CD4-positive, alpha-beta T cell treated with Interleukin-4 for 1 hour (primary cell): ENCODE measurements around the gene ANGPT4.
A peak's percentile ranks its signal among the peaks of the same experiment; 100 is the strongest.
"Not testable (repeated sequence)": the region's sequence is repeated elsewhere in the genome, so short reads cannot be mapped to it uniquely, and the experiment has no call there.

ENCODE experiments used
- DNase-seq, 2 donors: peaks; one replicate each; pipeline ENCODE4 v3.0.0-alpha.2; 2020 to 2022

Gene ANGPT4

GRCh38 chr20:904039-904545, 12.0 kb downstream of the ANGPT4 start:
- no peak for DNase-seq

- not testable (repeated sequence) for DNase-seq
These were observed 18.7 kb downstream of the ANGPT4 start for GRCh38 chr20:897436-897835.

- no peak for DNase-seq
These were observed 19.6 kb downstream of the ANGPT4 start for GRCh38 chr20:896501-897025.

GRCh38 chr20:892371-892770, 23.8 kb downstream of the ANGPT4 start:
- DNase-seq = not testable (repeated sequence)

- no peak for DNase-seq
These were observed 24.4 kb downstream of the ANGPT4 start for GRCh38 chr20:891706-892080.

- peak in 1 of 2 donors; percentile 32 for DNase-seq
These were observed 25.0 kb downstream of the ANGPT4 start for GRCh38 chr20:891058-891705.

GRCh38 chr20:890666-891057, 25.5 kb downstream of the ANGPT4 start:
- DNase-seq = no peak

- DNase-seq = no peak
These were observed 26.1 kb downstream of the ANGPT4 start for GRCh38 chr20:889932-890463.

- DNase-seq = no peak
These were observed 27.0 kb downstream of the ANGPT4 start for GRCh38 chr20:889106-889505.

- no peak for DNase-seq
These were observed 28.1 kb downstream of the ANGPT4 start for GRCh38 chr20:888057-888456.

- DNase-seq = no peak
These were observed 29.0 kb downstream of the ANGPT4 start for GRCh38 chr20:887137-887536.

GRCh38 chr20:884983-885952, 30.9 kb downstream of the ANGPT4 start:
- no peak for DNase-seq

GRCh38 chr20:881783-882144, 34.4 kb downstream of the ANGPT4 start:
- DNase-seq = no peak

- peak; percentile 5 to 57 for DNase-seq
These were observed 34.9 kb downstream of the ANGPT4 start for GRCh38 chr20:881051-881782.

GRCh38 chr20:879626-880025, 36.5 kb downstream of the ANGPT4 start:
- no peak for DNase-seq

GRCh38 chr20:878511-879307, 37.4 kb downstream of the ANGPT4 start:
- peak in 1 of 2 donors; percentile 9 for DNase-seq

GRCh38 chr20:877814-878213, 38.3 kb downstream of the ANGPT4 start:
- no peak for DNase-seq

GRCh38 chr20:875115-875514, 41.0 kb downstream of the ANGPT4 start:
- no peak for DNase-seq

GRCh38 chr20:873875-874607, 42.1 kb downstream of the ANGPT4 start:
- DNase-seq = no peak

- DNase-seq = no peak
These were observed 43.1 kb downstream of the ANGPT4 start for GRCh38 chr20:872855-873520.

GRCh38 chr20:871948-872347, 44.2 kb downstream of the ANGPT4 start:
- DNase-seq = no peak
